ENCODE results near the gene MSI2.

Gene MSI2

DNA sequence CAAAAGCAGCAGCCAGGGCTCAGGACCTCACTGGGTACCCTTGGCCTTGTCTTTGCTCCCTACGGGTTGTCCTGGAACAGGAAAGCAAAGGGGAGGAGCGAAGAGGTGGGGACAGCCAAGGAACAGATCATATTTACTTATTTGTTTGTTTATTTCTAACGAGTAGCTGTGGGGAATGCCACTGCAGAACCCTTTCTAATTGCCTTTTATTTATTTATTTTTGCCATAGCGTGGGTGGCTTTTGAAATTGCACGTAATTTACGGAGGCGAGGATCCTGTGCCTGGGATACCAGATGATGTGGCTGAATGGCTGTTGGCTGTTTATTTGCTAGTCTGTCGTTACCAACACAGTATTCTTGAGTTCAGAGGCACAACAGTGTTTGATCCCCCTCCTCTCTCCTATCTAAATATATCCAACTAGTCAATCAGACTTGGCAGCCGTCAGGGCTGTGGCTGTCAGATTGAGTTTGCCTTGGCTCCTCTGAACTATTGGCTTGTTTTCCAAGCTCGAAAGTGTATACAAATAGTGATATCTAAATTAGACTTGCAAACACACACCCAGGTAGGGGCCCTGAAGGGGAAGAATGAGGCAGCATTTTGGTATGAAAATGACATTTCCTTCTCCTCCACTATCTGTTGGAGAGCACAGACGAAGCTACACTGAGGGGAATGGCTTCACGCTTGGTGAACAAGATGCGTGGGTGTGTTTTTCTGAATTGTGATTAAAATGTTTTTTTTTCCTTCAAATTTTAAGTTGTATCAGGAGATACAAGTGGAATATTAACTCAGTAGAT lies 110.4 kb downstream of the MSI2 start:
- Histone ChIP-seq H3K4me1 (ENCODE audit: control insufficient read depth, insufficient read depth, low read length) (peaks cover 28% of the 10 kb centered on the region), H3K4me3 (ENCODE audit: low read length) (no peak overlapping the region), H3K9ac (ENCODE audit: low read depth, low read length) (no peak overlapping the region), H3K36me3 (ENCODE audit: insufficient read depth, low read length) (no peaks in the 10 kb centered on the region), H3K4me2 (ENCODE audit: low read length) (no peak overlapping the region), H3K9me3 (replicated peaks; ENCODE audit: low read length) (no peaks in the 10 kb centered on the region), H3K27me3 (ENCODE audit: control insufficient read depth, insufficient read depth, low read length) (no peaks in the 10 kb centered on the region)

DNA sequence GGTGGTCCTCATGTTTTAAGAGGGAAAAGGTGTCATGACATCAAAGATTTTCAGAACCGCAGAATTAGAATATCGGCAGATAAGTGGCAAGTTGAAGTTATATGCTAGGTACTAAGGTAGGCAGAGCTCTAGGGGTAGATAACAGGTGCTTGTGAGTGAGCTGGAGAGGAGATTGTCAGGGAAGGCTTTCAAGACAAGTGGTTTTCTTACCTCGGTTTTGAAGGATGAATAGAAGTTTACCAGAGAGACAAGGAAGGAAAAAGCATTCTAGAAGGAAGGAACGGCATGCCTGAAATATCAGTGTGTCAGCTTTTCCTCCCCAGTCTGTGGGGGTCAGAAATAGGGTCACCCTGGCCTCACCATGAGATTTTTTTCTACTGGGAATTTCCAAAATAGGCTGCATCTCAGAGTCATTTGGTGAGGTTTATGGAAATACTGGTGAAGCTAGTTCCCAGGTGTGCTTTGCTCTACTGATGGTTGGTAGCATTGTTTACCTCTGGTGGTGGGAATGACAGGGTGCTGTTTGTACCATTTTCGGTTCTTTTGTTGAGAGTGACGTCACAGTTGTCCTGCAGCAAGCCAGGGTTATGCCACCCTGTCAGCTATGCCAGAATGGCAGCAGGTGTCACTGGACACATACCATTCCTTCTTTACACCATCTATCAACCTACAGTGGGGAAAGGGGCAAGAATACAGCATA lies 112.5 kb downstream of the MSI2 start:
- no peak overlapping the region for H3K9ac ChIP-seq (ENCODE audit: low read depth, low read length)
- no peaks in the 10 kb centered on the region for H3K36me3 ChIP-seq (ENCODE audit: insufficient read depth, low read length)
- H3K27me3 ChIP-seq (ENCODE audit: control insufficient read depth, insufficient read depth, low read length), result no peaks in the 10 kb centered on the region
- no peak overlapping the region for H3K4me3 ChIP-seq (ENCODE audit: low read length)
- peaks cover 32% of the 10 kb centered on the region for H3K4me1 ChIP-seq (ENCODE audit: control insufficient read depth, insufficient read depth, low read length)
- no peak overlapping the region for H3K4me2 ChIP-seq (ENCODE audit: low read length)
- H3K9me3 ChIP-seq (replicated peaks; ENCODE audit: low read length), result no peaks in the 10 kb centered on the region

GRCh38 chr17:57369509-57369945 lies 113.2 kb downstream of the MSI2 start:
- Histone ChIP-seq H3K9me3 (replicated peaks; ENCODE audit: low read length) (no peaks in the 10 kb centered on the region), H3K9ac (ENCODE audit: low read depth, low read length) (peak overlapping the region; percentile 36), H3K4me1 (ENCODE audit: control insufficient read depth, insufficient read depth, low read length) (peaks cover 32% of the 10 kb centered on the region), H3K36me3 (ENCODE audit: insufficient read depth, low read length) (no peaks in the 10 kb centered on the region), H3K4me3 (ENCODE audit: low read length) (no peak overlapping the region), H3K4me2 (ENCODE audit: low read length) (peak overlapping the region; percentile 38), H3K27me3 (ENCODE audit: control insufficient read depth, insufficient read depth, low read length) (no peaks in the 10 kb centered on the region)

DNA sequence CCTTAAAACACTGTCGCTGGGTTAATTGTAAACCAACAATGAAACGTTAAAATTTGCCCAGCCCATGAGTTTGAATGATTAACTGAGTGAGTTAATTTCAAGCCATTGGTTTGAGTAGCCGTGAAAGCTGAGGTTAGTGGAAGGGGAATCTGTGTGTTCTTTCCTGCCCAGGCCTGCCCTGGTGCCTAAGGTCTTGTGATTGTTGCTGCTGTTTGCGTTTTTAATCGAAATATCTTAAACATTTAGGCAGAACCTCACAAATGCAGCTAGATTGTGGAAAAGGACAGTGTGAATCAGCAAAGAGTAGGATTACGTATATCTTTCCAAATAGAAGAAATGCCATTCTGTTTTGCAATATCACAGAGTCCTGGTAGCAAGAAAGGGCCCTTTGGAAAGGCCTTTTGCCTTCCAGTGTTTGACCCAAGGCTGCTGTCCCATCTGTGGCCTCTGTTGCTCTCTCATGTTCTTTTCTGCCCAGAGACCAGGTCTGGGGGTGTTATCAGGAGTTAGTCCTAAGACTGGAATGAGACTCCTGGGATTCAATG lies 113.8 kb downstream of the MSI2 start:
- Histone ChIP-seq H3K4me2 (ENCODE audit: low read length) (peak overlapping the region; percentile 38), H3K9me3 (replicated peaks; ENCODE audit: low read length) (no peaks in the 10 kb centered on the region), H3K9ac (ENCODE audit: low read depth, low read length) (peak overlapping the region; percentile 36), H3K36me3 (ENCODE audit: insufficient read depth, low read length) (peaks cover 2% of the 10 kb centered on the region), H3K4me3 (ENCODE audit: low read length) (no peak overlapping the region), H3K27me3 (ENCODE audit: control insufficient read depth, insufficient read depth, low read length) (no peaks in the 10 kb centered on the region), H3K4me1 (ENCODE audit: control insufficient read depth, insufficient read depth, low read length) (peaks cover 32% of the 10 kb centered on the region)

GRCh38 chr17:57370619-57371018 lies 114.3 kb downstream of the MSI2 start:
- peaks cover 3% of the 10 kb centered on the region for H3K36me3 ChIP-seq (ENCODE audit: insufficient read depth, low read length)
- peak overlapping the region; percentile 24 for H3K9ac ChIP-seq (ENCODE audit: low read depth, low read length)
- no peaks in the 10 kb centered on the region for H3K27me3 ChIP-seq (ENCODE audit: control insufficient read depth, insufficient read depth, low read length)
- no peaks in the 10 kb centered on the region for H3K9me3 ChIP-seq (replicated peaks; ENCODE audit: low read length)
- peak overlapping the region; percentile 3 for H3K4me2 ChIP-seq (ENCODE audit: low read length)
- H3K4me1 ChIP-seq (ENCODE audit: control insufficient read depth, insufficient read depth, low read length), result peaks cover 32% of the 10 kb centered on the region
- no peak overlapping the region for H3K4me3 ChIP-seq (ENCODE audit: low read length)

DNA sequence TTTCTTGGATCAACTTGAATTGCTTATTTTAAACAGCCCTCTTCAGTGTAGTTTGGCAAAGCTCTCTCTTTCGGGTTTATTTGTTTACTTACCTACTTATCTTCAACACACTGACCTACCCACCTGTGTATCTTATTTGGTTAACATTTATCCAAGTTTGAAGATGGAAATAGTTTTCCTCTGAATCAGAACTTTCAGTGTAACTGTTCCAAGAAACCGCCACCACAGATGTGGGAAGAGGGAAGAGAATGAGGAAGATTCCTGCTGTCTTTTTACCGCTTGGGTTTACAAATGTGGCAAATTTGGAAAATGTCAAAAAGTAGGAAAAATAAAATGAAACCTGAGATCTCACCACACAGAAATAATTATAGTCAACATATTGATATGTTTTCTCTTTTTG lies 115.8 kb downstream of the MSI2 start:
- Histone ChIP-seq H3K9me3 (replicated peaks; ENCODE audit: low read length) (no peaks in the 10 kb centered on the region), H3K27me3 (ENCODE audit: control insufficient read depth, insufficient read depth, low read length) (no peaks in the 10 kb centered on the region), H3K4me3 (ENCODE audit: low read length) (no peak overlapping the region), H3K4me1 (ENCODE audit: control insufficient read depth, insufficient read depth, low read length) (peaks cover 26% of the 10 kb centered on the region), H3K4me2 (ENCODE audit: low read length) (no peak overlapping the region), H3K36me3 (ENCODE audit: insufficient read depth, low read length) (peaks cover 3% of the 10 kb centered on the region), H3K9ac (ENCODE audit: low read depth, low read length) (no peak overlapping the region)

GRCh38 chr17:57373048-57373447 lies 116.7 kb downstream of the MSI2 start:
- no peaks in the 10 kb centered on the region for H3K9me3 ChIP-seq (replicated peaks; ENCODE audit: low read length)

GRCh38 chr17:57373756-57374155 lies 117.4 kb downstream of the MSI2 start:
- H3K4me1 ChIP-seq (ENCODE audit: control insufficient read depth, insufficient read depth, low read length), result peaks cover 26% of the 10 kb centered on the region
- no peak overlapping the region for H3K4me3 ChIP-seq (ENCODE audit: low read length)
- no peak overlapping the region for H3K4me2 ChIP-seq (ENCODE audit: low read length)
- no peak overlapping the region for H3K9ac ChIP-seq (ENCODE audit: low read depth, low read length)
- no peaks in the 10 kb centered on the region for H3K27me3 ChIP-seq (ENCODE audit: control insufficient read depth, insufficient read depth, low read length)
- peaks cover 3% of the 10 kb centered on the region for H3K36me3 ChIP-seq (ENCODE audit: insufficient read depth, low read length)
- H3K9me3 ChIP-seq (replicated peaks; ENCODE audit: low read length), result no peaks in the 10 kb centered on the region

More at GRCh38 chr17:57373048-57373447, 116.7 kb downstream of the MSI2 start:
- Histone ChIP-seq H3K9ac (ENCODE audit: low read depth, low read length) (no peak overlapping the region), H3K36me3 (ENCODE audit: insufficient read depth, low read length) (peaks cover 3% of the 10 kb centered on the region), H3K27me3 (ENCODE audit: control insufficient read depth, insufficient read depth, low read length) (no peaks in the 10 kb centered on the region), H3K4me1 (ENCODE audit: control insufficient read depth, insufficient read depth, low read length) (peaks cover 25% of the 10 kb centered on the region), H3K4me3 (ENCODE audit: low read length) (no peak overlapping the region), H3K4me2 (ENCODE audit: low read length) (no peak overlapping the region)

DNA sequence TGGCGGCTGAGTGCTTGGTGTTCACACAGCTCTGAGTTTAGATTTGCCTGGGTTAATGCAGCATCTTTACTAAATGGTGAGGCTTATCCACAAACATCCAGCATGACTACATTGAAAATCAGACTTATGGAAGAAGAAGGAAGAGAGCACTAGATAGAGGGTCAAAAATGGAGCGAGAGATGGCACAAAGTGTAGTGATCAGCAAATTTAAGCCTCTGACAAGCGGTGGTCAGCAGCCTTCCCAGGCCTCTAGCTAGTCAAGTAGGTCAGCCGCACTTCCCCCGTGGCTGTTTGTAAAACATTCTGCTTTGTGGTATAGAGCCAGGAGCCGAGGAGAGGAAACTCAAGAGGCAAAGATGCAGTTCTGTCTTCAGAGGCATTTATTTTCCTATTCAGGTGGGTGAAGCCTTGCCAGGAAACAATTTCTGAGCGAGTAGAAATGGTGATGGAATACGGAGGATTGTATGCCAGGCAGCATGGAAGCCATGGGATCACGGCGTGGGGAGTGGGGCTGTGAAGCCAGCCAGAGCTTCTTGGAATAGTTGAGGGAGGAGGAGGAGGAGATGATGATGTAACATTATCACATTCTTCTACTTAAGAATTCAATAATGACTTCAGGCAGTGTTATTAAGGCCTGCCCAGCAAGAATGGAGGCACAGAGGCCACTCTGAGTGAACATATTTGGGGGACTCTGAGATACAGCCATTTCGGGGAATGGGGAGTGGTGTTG lies 118.9 kb downstream of the MSI2 start:
- peaks cover 3% of the 10 kb centered on the region for H3K36me3 ChIP-seq (ENCODE audit: insufficient read depth, low read length)
- peaks cover 21% of the 10 kb centered on the region for H3K4me1 ChIP-seq (ENCODE audit: control insufficient read depth, insufficient read depth, low read length)
- H3K4me2 ChIP-seq (ENCODE audit: low read length), result no peak overlapping the region
- H3K9ac ChIP-seq (ENCODE audit: low read depth, low read length), result no peak overlapping the region
- no peaks in the 10 kb centered on the region for H3K27me3 ChIP-seq (ENCODE audit: control insufficient read depth, insufficient read depth, low read length)
- H3K9me3 ChIP-seq (replicated peaks; ENCODE audit: low read length), result no peaks in the 10 kb centered on the region
- H3K4me3 ChIP-seq (ENCODE audit: low read length), result no peak overlapping the region

DNA sequence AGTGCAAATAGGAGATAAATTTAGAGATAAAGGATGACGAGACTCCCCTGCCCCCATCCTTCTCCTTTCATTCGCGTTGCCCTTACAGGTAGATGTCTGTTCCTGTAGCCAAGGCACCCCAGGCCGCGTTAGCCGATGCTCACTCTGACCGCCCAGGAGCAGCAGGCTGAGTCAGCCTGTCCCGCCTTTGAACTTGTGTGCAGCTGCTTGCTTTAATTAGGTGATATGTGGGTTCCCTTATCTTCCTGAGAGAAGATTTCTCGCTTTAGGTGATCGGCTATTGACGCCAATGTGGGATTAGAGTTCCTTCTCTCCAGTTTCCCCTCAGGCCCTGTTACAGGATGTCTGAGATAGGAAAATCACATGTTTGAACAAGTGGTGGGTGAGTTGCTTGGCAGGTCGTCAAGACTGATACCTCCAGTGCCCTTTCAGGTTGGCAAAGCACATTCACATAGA lies 119.5 kb downstream of the MSI2 start:
- H3K36me3 ChIP-seq (ENCODE audit: insufficient read depth, low read length), result peaks cover 3% of the 10 kb centered on the region
- H3K9me3 ChIP-seq (replicated peaks; ENCODE audit: low read length), result no peaks in the 10 kb centered on the region
- H3K9ac ChIP-seq (ENCODE audit: low read depth, low read length), result no peak overlapping the region
- no peaks in the 10 kb centered on the region for H3K27me3 ChIP-seq (ENCODE audit: control insufficient read depth, insufficient read depth, low read length)
- peaks cover 16% of the 10 kb centered on the region for H3K4me1 ChIP-seq (ENCODE audit: control insufficient read depth, insufficient read depth, low read length)
- no peak overlapping the region for H3K4me2 ChIP-seq (ENCODE audit: low read length)
- no peak overlapping the region for H3K4me3 ChIP-seq (ENCODE audit: low read length)

DNA sequence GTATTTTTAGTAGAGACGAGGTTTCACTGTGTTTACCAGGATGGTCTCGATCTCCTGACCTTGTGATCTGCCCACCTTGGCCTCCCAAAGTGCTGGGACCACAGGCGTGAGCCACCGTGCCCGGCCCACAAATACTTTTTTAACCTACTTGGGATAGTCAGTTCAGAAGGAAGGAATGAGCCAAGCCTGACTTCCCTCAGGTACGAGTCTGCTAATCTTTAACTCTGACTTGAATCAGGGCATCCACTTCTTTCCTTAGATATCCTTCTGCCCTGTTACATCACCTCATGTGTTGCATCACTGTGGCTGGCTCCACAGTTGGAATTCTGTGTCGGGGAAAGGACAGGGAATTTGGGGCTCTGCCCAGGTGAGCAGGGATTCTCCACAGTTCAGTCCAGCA lies 120.8 kb downstream of the MSI2 start:
- H3K4me3 ChIP-seq (ENCODE audit: low read length), result no peak overlapping the region
- H3K9ac ChIP-seq (ENCODE audit: low read depth, low read length), result no peak overlapping the region
- H3K4me2 ChIP-seq (ENCODE audit: low read length), result no peak overlapping the region
- H3K27me3 ChIP-seq (ENCODE audit: control insufficient read depth, insufficient read depth, low read length), result no peaks in the 10 kb centered on the region
- peaks cover 16% of the 10 kb centered on the region for H3K4me1 ChIP-seq (ENCODE audit: control insufficient read depth, insufficient read depth, low read length)
- peaks cover 3% of the 10 kb centered on the region for H3K36me3 ChIP-seq (ENCODE audit: insufficient read depth, low read length)
- no peaks in the 10 kb centered on the region for H3K9me3 ChIP-seq (replicated peaks; ENCODE audit: low read length)

Measured in skeletal muscle satellite cell (primary cell).